SK-N-SH (cell line): ENCODE measurements around the gene PIGX. TPM values are rescaled to one million over a fixed set of nuclear protein-coding genes. Genes with fewer than 3 reads are reported as not detected.

ENCODE experiments used
- CTCF ChIA-PET: fragments of 300-600, 350-600 bp; formaldehyde crosslinking; extraction: SDS; loops from one replicate; lab custom pipeline; 2021; lab: Yijun Ruan, JAX
- POLR2A ChIA-PET: fragments of 350-600 bp; sonication (Branson Sonifier 250); formaldehyde crosslinking; extraction: SDS; loops from one replicate; lab custom pipeline; 2020; ENCODE audit warnings: antibody characterized with exemption, inconsistent platforms; lab: Yijun Ruan, JAX
- DNase-seq: peaks from one replicate; pipeline ENCODE4 v3.0.0; 2012
- H2AFZ ChIP-seq: fragments of 200-600 bp; sonication (generic); 2 replicates; pipeline ENCODE4 v1.8.1; 2016; ENCODE audit warnings: antibody characterized with exemption, mild to moderate bottlenecking, low read depth
- H3F3A ChIP-seq: fragments of 200-600 bp; sonication (generic); replicated peaks from 2 replicates; pipeline ENCODE3; 2016; ENCODE audit warnings: antibody characterized with exemption, mild to moderate bottlenecking; ENCODE audit not compliant: insufficient read depth
- H3K27ac ChIP-seq, 2 experiments: fragments of 200-500 bp in 1 of 2; fragments of 200-600 bp in 1 of 2; sonication (Bioruptor generic) in 1 of 2; sonication (generic), shearing (Covaris generic) in 1 of 2; 2 replicates each; pipeline versions ENCODE4 v1.5.1 to v1.6.1; 2014 to 2016; ENCODE audit warnings: low read depth in 2 of 2, inconsistent platforms in 1 of 2, low read length in 1 of 2, mild to moderate bottlenecking in 1 of 2, mixed read lengths in 1 of 2
- H3K27me3 ChIP-seq: fragments of 200-600 bp; sonication (generic), shearing (Covaris generic); 2 replicates; pipeline ENCODE4 v1.6.1; 2016; ENCODE audit warnings: mixed run types; ENCODE audit not compliant: insufficient read depth
- H3K36me3 ChIP-seq, 2 experiments: fragments of 200-500 bp in 1 of 2; fragments of 200-600 bp in 1 of 2; sonication (Bioruptor generic) in 1 of 2; sonication (generic) in 1 of 2; replicated peaks in 1 of 2; 2 replicates each; pipeline versions ENCODE3 to v1.5.1; 2014 to 2016; ENCODE audit warnings: low read length in 1 of 2, mild to moderate bottlenecking in 1 of 2; ENCODE audit not compliant: insufficient read depth in 2 of 2, control insufficient read depth in 1 of 2
- H3K4me1 ChIP-seq, 2 experiments: fragments of 200-500 bp in 1 of 2; fragments of 200-600 bp in 1 of 2; sonication (Bioruptor generic) in 1 of 2; sonication (generic), shearing (Covaris generic) in 1 of 2; 2 replicates each; pipeline versions ENCODE4 v1.5.1 to v1.6.1; 2014 to 2016; ENCODE audit warnings: low read depth in 1 of 2, low read length in 1 of 2, mixed run types in 1 of 2; ENCODE audit not compliant: insufficient read depth in 2 of 2, control insufficient read depth in 1 of 2
- H3K4me2 ChIP-seq: fragments of 200-600 bp; sonication (generic), shearing (Covaris generic); 2 replicates; pipeline ENCODE4 v1.6.1; 2017; ENCODE audit warnings: mixed run types
- H3K4me3 ChIP-seq, 2 experiments: fragments of 200-500 bp in 1 of 2; fragments of 200-600 bp in 1 of 2; sonication (Bioruptor generic) in 1 of 2; sonication (generic), shearing (Covaris generic) in 1 of 2; 2 replicates each; pipeline versions ENCODE4 v1.5.1 to v1.8.1; 2014 to 2016; ENCODE audit warnings: low read depth in 2 of 2, inconsistent platforms in 1 of 2, low read length in 1 of 2, mild to moderate bottlenecking in 1 of 2, mixed read lengths in 1 of 2, moderate library complexity in 1 of 2
- H3K79me2 ChIP-seq: fragments of 200-600 bp; sonication (generic); 2 replicates; pipeline ENCODE4 v1.8.1; 2017; ENCODE audit warnings: mild to moderate bottlenecking; ENCODE audit not compliant: insufficient read depth
- H3K9ac ChIP-seq: fragments of 200-600 bp; sonication (generic); 2 replicates; pipeline ENCODE4 v1.6.1; 2017; ENCODE audit warnings: mixed run types
- H3K9me2 ChIP-seq: fragments of 200-600 bp; sonication (generic); 2 replicates; pipeline ENCODE4 v1.6.1; 2017; ENCODE audit warnings: mixed run types
- H3K9me3 ChIP-seq: fragments of 200-600 bp; sonication (generic); 2 replicates; pipeline ENCODE4 v1.6.1; 2017; ENCODE audit warnings: mixed run types, mild to moderate bottlenecking, moderate library complexity
- H4K20me1 ChIP-seq: fragments of 200-600 bp; sonication (generic); 2 replicates; pipeline ENCODE4 v1.6.1; 2017; ENCODE audit warnings: mild to moderate bottlenecking, mixed run types; ENCODE audit not compliant: insufficient read depth
- CHD2 ChIP-seq: fragments of 150-350 bp; IDR thresholded peaks from 2 replicates; pipeline ENCODE4 v1.6.1; 2018; ENCODE audit warnings: low read length; ENCODE audit not compliant: partially characterized antibody
- CTCF ChIP-seq: fragments of 200-600 bp; sonication (generic); IDR thresholded peaks from 2 replicates; pipeline ENCODE4 v1.6.1; 2017; ENCODE audit warnings: antibody characterized with exemption, mild to moderate bottlenecking, moderate library complexity
- ELF1 ChIP-seq: IDR thresholded peaks from 2 replicates; pipeline ENCODE4 v1.4.0; 2012
- EP300 ChIP-seq, 2 experiments: IDR thresholded peaks; 2 replicates each; pipeline versions ENCODE4 v1.4.0 to v1.6.1; 2012; ENCODE audit warnings: borderline replicate concordance in 1 of 2, low read depth in 1 of 2, low read length in 1 of 2
- EZH2phosphoT487 ChIP-seq: fragments of 200-600 bp; sonication (generic); IDR thresholded peaks from 2 replicates; pipeline ENCODE4 v1.6.1; 2017; ENCODE audit warnings: low read depth, mixed run types, mild to moderate bottlenecking, antibody characterized with exemption, moderate library complexity, borderline replicate concordance
- FOXJ3 ChIP-seq: sonication (generic); formaldehyde crosslinking; IDR thresholded peaks from 2 replicates; pipeline ENCODE4 v1.5.1; 2020; ENCODE audit warnings: mild to moderate bottlenecking, missing genetic modification reagents
- FOXM1 ChIP-seq: IDR thresholded peaks from 2 replicates; pipeline ENCODE4 v1.4.0; 2012; ENCODE audit warnings: low read depth, mild to moderate bottlenecking
- GABPA ChIP-seq: IDR thresholded peaks from 2 replicates; pipeline ENCODE4 v1.4.0; 2012; ENCODE audit warnings: low read depth, mild to moderate bottlenecking
- GATA2 ChIP-seq: sonication (generic); formaldehyde crosslinking; IDR thresholded peaks from 2 replicates; pipeline ENCODE4 v1.5.0; 2020; ENCODE audit warnings: mild to moderate bottlenecking, missing genetic modification reagents
- IRF3 ChIP-seq: fragments of 150-350 bp; IDR thresholded peaks from 2 replicates; pipeline ENCODE4 v1.6.1; 2016; ENCODE audit warnings: mild to moderate bottlenecking, low read depth, low read length
- JUND ChIP-seq: IDR thresholded peaks from 2 replicates; pipeline ENCODE4 v1.4.0; 2012
- MAX ChIP-seq: IDR thresholded peaks from 2 replicates; pipeline ENCODE4 v1.4.0; 2012; ENCODE audit warnings: low read depth
- MEF2A ChIP-seq: IDR thresholded peaks from 2 replicates; pipeline ENCODE4 v1.4.0; 2012; ENCODE audit warnings: low read depth, borderline replicate concordance
- MXI1 ChIP-seq: IDR thresholded peaks from 2 replicates; pipeline ENCODE4 v1.6.1; 2012; ENCODE audit warnings: mild to moderate bottlenecking, low read depth, low read length, improper control_type of control experiment
- NFIC ChIP-seq: IDR thresholded peaks from 2 replicates; pipeline ENCODE4 v1.4.0; 2012; ENCODE audit warnings: borderline replicate concordance
- PBX3 ChIP-seq: IDR thresholded peaks from 2 replicates; pipeline ENCODE4; 2012
- RAD21 ChIP-seq: IDR thresholded peaks from 2 replicates; pipeline ENCODE4 v1.6.1; 2012; ENCODE audit warnings: mild to moderate bottlenecking, low read length
- RXRA ChIP-seq: IDR thresholded peaks from 2 replicates; pipeline ENCODE4 v1.4.0; 2012; ENCODE audit warnings: low read depth, mild to moderate bottlenecking, borderline replicate concordance
- SMC3 ChIP-seq: IDR thresholded peaks from 2 replicates; pipeline ENCODE4 v1.6.1; 2012; ENCODE audit warnings: low read depth, low read length, improper control_type of control experiment
- TAF1 ChIP-seq: IDR thresholded peaks from 2 replicates; pipeline ENCODE4 v1.6.1; 2012; ENCODE audit warnings: low read depth, mild to moderate bottlenecking, low read length, moderate library complexity, borderline replicate concordance
- TCF12 ChIP-seq: IDR thresholded peaks from 2 replicates; pipeline ENCODE4 v1.4.0; 2012
- TEAD4 ChIP-seq: IDR thresholded peaks from 2 replicates; pipeline ENCODE4 v1.4.0; 2012; ENCODE audit warnings: mild to moderate bottlenecking, borderline replicate concordance; ENCODE audit not compliant: insufficient read depth
- USF1 ChIP-seq: IDR thresholded peaks from 2 replicates; pipeline ENCODE4 v1.4.0; 2012; ENCODE audit warnings: low read depth, borderline replicate concordance
- WGBS: methylation state at CpG from one replicate; pipeline ENCODE4 v1.1.6; 2017; ENCODE audit warnings: low lambda C conversion rate; 5-methylcytosine and 5-hydroxymethylcytosine counted together
- polyA plus RNA-seq, 3 experiments: library from polyadenylated mRNA; depleted of rRNA; stranded (reverse); fragments of >200 nt; gene quantifications; 2 replicates each; pipeline ENCODE4 v1.2.3, GENCODE V29; 2012

Gene PIGX
- polyA plus RNA-seq, 1 of the 3 experiments (the other 2 are of a cell fraction) = 15.5 TPM

- Histone ChIP-seq H2AFZ (no peak overlapping the region), H3K4me3 (no peak overlapping the region), H3K4me2 (no peak overlapping the region), H3K36me3 (no peaks in the 10 kb centered on the region), H3F3A (peaks cover 6% of the 10 kb centered on the region), H3K79me2 (0 out of 2 replicates have a peak, but pooled peaks cover 4% of the 10 kb centered on the region), H3K4me1 (peaks cover 0 to 3% of the 10 kb centered on the region in 2 experiments; a peak in 1 of 4 replicates), H3K9ac (no peak overlapping the region), H3K9me3 (no peaks in the 10 kb centered on the region), H4K20me1 (no peaks in the 10 kb centered on the region)
- 79% methylated on average over 5 of the region's 5 CpGs for WGBS
- ChIA-PET POLR2A (no interaction called here), CTCF (interaction anchor here (1.7 kb wide), 1 partner anchor 97 kb away, joined by 4 read pairs; no protein-coding TSS in a partner anchor)
- DNase-seq = no peak
- TF ChIP-seq TCF12 (no peak), FOXM1 (no peak), RXRA (no peak), MXI1 (no peak), USF1 (no peak), EZH2phosphoT487 (no peak), RAD21 (no peak), CHD2 (no peak), JUND (no peak), MAX (no peak), PBX3 (no peak), SMC3 (no peak), EP300 (IDR thresholded peaks at IDR 0.05; ENCODE audit: borderline replicate concordance in 1 of 2, low read depth in 1 of 2, low read length in 1 of 2) (no peak), MEF2A (no peak), TAF1 (no peak), GATA2 (no peak)
- TF ChIP-seq, all 33 proteins: peak for 0
- Histone ChIP-seq H3K9me2 (no peaks in the 10 kb centered on the region), H3K27me3 (no peaks in the 10 kb centered on the region), H3K27ac (no peak overlapping the region)
These were observed 5.8 kb upstream of the PIGX start for GRCh38 chr3:196706327-196706726.

GRCh38 chr3:196706731-196707130 is 5.4 kb upstream of the PIGX start:
- H3K9me2 ChIP-seq = no peaks in the 10 kb centered on the region
- H3F3A ChIP-seq = peaks cover 10% of the 10 kb centered on the region
- H3K79me2 ChIP-seq = 0 out of 2 replicates have a peak, but pooled peaks cover 5% of the 10 kb centered on the region
- H3K27ac ChIP-seq = no peak overlapping the region
- no peak for DNase-seq
- no peaks in the 10 kb centered on the region for H3K27me3 ChIP-seq
- no peak overlapping the region for H2AFZ ChIP-seq
- CTCF ChIA-PET = interaction anchor here (0.6 to 2.3 kb wide), 3 partner anchors 22 to 546 kb away, joined by 3 to 11 read pairs (median 4); no protein-coding TSS in a partner anchor
- peaks cover 0 to 3% of the 10 kb centered on the region in 2 experiments; a peak in 1 of 4 replicates for H3K4me1 ChIP-seq
- no peaks in the 10 kb centered on the region for H4K20me1 ChIP-seq
- WGBS = 96% methylated on average over 4 of the region's 4 CpGs
- no peak overlapping the region for H3K9ac ChIP-seq
- no peaks in the 10 kb centered on the region for H3K36me3 ChIP-seq
- POLR2A ChIA-PET = no interaction called here
- no peak overlapping the region for H3K4me3 ChIP-seq
- H3K4me2 ChIP-seq = no peak overlapping the region
- H3K9me3 ChIP-seq = no peaks in the 10 kb centered on the region
- TF ChIP-seq NFIC (no peak), CTCF (no peak), TEAD4 (no peak), ELF1 (no peak), FOXM1 (no peak), IRF3 (no peak), FOXJ3 (CRISPR knock-in tag) (no peak), PBX3 (no peak), GABPA (no peak)
